Parathyroid adenoma (tissue), 2 donors: ENCODE results near the gene DNAH2.

Source experiments
- H2AFZ ChIP-seq: fragments of 300-600 bp; sonication (generic); one replicate; pipeline ENCODE4 v1.7.0; 2017; ENCODE audit warnings: antibody characterized with exemption, mild to moderate bottlenecking
- H3K27ac ChIP-seq: fragments of 300-600 bp; sonication (generic); one replicate; pipeline ENCODE4 v1.7.0; 2017
- H3K27me3 ChIP-seq: fragments of 300-600 bp; sonication (generic); one replicate; pipeline ENCODE4 v1.7.0; 2017; ENCODE audit warnings: low read length; ENCODE audit not compliant: control insufficient read depth, insufficient read depth
- H3K36me3 ChIP-seq: fragments of 300-600 bp; sonication (generic); one replicate; pipeline ENCODE4 v1.7.0; 2017; ENCODE audit warnings: low read length; ENCODE audit not compliant: control insufficient read depth, insufficient read depth
- H3K4me1 ChIP-seq: fragments of 300-600 bp; sonication (generic); one replicate; pipeline ENCODE4 v1.7.0; 2017; ENCODE audit warnings: control low read depth
- H3K4me2 ChIP-seq: fragments of 300-600 bp; sonication (generic); one replicate; pipeline ENCODE4 v1.7.0; 2017; ENCODE audit warnings: low read length
- H3K4me3 ChIP-seq: fragments of 300-600 bp; sonication (generic); one replicate; pipeline ENCODE4 v1.7.0; 2017; ENCODE audit warnings: low read depth, low read length
- H3K79me2 ChIP-seq: fragments of 300-600 bp; sonication (generic); one replicate; pipeline ENCODE4 v1.7.0; 2017; ENCODE audit warnings: control low read depth
- H3K9ac ChIP-seq: fragments of 300-600 bp; sonication (generic); one replicate; pipeline ENCODE4 v1.7.0; 2017; ENCODE audit warnings: mild to moderate bottlenecking
- H3K9me3 ChIP-seq: fragments of 300-600 bp; sonication (generic); one replicate; pipeline ENCODE4 v1.7.0; 2017; ENCODE audit warnings: low read length; ENCODE audit not compliant: control insufficient read depth
- TF ChIP-seq, protein P1 (sequence below): fragments of 300-600 bp; sonication (generic); IDR thresholded peaks from one replicate; pipeline ENCODE4 v1.7.0; 2017; ENCODE audit warnings: antibody characterized with exemption, mild to moderate bottlenecking
- donor health status: primary hyperparathyroidism.

Gene DNAH2

DNA sequence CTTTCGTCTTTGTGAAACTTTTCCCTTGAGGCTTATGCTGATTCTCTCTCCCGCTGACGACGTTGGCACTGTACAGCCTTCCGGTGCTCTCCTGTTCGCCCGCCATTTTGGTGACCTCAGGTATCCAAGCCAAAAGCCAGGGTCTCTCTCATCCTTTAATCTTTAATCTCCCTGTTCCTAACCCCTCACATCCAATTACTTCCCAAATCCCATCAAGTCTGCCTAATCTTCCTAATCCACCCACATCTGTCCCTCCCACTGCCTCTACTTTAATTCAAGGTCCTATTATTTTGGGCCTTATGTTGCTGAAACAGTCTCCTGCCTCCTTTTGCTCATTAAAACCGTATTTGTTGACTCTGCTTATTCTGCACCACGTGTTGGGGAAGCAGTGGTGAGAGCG is 22.0 kb upstream of the DNAH2 start:
- TF ChIP-seq, protein P1, sequence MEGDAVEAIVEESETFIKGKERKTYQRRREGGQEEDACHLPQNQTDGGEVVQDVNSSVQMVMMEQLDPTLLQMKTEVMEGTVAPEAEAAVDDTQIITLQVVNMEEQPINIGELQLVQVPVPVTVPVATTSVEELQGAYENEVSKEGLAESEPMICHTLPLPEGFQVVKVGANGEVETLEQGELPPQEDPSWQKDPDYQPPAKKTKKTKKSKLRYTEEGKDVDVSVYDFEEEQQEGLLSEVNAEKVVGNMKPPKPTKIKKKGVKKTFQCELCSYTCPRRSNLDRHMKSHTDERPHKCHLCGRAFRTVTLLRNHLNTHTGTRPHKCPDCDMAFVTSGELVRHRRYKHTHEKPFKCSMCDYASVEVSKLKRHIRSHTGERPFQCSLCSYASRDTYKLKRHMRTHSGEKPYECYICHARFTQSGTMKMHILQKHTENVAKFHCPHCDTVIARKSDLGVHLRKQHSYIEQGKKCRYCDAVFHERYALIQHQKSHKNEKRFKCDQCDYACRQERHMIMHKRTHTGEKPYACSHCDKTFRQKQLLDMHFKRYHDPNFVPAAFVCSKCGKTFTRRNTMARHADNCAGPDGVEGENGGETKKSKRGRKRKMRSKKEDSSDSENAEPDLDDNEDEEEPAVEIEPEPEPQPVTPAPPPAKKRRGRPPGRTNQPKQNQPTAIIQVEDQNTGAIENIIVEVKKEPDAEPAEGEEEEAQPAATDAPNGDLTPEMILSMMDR = no peak
- Histone ChIP-seq H3K4me3 (no peak overlapping the region), H3K27me3 (no peaks in the 10 kb centered on the region), H3K9ac (no peak overlapping the region), H3K9me3 (no peaks in the 10 kb centered on the region), H3K4me1 (no peaks in the 10 kb centered on the region), H2AFZ (no peak overlapping the region), H3K27ac (no peak overlapping the region), H3K36me3 (no peaks in the 10 kb centered on the region), H3K79me2 (no peaks in the 10 kb centered on the region), H3K4me2 (no peak overlapping the region)

DNA sequence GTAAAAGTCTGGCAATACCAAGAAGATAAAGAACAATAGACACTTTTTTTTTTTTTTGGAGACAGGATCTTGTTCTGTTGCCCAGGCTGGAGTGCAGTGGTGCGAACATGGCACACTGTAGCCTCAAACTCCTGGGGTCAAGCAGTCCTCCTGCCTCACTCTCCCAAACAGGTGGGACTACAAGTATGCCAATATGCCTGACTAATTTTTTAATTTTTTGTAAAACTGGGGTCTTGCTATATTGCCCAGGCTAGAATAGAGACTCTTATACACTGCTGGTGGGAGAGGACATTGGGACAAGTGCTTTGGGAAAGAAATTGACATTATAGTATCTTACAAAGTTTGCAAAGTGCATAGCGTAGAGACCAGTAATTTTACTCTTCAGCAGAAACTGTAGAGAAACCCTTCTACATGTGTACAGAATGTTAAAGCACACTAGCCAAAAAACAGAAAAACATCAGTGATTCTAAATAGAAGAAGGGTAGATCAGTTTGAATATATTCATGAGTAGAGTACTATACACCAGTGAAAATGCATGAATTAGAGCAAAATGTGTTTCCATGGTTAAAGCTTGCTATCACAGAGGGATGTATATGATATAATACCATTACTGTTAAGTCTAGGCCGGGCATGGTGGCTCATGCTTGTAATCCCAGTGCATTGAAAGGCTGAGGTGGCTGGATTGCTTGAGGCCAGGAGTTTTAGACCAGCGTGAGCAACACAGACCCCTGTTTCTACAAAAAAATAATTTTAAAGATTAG is 19.5 kb upstream of the DNAH2 start:
- no peak overlapping the region for H3K4me2 ChIP-seq
- no peaks in the 10 kb centered on the region for H3K9me3 ChIP-seq
- no peak overlapping the region for H3K27ac ChIP-seq
- no peak overlapping the region for H3K4me3 ChIP-seq
- no peak overlapping the region for H2AFZ ChIP-seq
- no peaks in the 10 kb centered on the region for H3K27me3 ChIP-seq
- no peaks in the 10 kb centered on the region for H3K79me2 ChIP-seq
- no peak overlapping the region for H3K9ac ChIP-seq
- no peaks in the 10 kb centered on the region for H3K36me3 ChIP-seq
- H3K4me1 ChIP-seq = no peaks in the 10 kb centered on the region
- TF ChIP-seq, protein P1 = no peak

DNA sequence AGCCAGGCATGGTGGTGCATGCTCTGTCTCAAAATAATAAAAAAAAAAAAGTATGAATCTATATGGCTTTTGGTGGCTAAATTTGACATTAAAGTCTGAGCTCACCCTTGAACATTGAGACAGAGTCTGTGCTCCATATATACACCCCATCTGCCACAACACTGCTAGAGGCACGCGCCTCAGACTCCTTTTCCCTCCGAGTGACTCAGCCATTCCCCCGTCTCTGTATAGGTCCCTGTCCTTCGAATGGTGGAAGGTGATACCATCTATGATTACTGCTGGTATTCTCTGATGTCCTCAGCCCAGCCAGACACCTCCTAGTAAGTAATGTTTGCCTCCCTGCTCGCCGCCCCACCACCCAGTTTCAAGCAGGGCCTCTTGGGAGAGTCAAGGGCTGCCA is 17.0 kb upstream of the DNAH2 start:
- no peaks in the 10 kb centered on the region for H3K27me3 ChIP-seq
- H3K36me3 ChIP-seq = no peaks in the 10 kb centered on the region
- no peaks in the 10 kb centered on the region for H3K79me2 ChIP-seq
- no peak overlapping the region for H3K27ac ChIP-seq
- no peak overlapping the region for H3K4me2 ChIP-seq
- no peaks in the 10 kb centered on the region for H3K4me1 ChIP-seq
- no peak overlapping the region for H2AFZ ChIP-seq
- H3K9me3 ChIP-seq = no peaks in the 10 kb centered on the region
- H3K4me3 ChIP-seq = no peak overlapping the region
- TF ChIP-seq, protein P1 = no peak
- H3K9ac ChIP-seq = no peak overlapping the region

DNA sequence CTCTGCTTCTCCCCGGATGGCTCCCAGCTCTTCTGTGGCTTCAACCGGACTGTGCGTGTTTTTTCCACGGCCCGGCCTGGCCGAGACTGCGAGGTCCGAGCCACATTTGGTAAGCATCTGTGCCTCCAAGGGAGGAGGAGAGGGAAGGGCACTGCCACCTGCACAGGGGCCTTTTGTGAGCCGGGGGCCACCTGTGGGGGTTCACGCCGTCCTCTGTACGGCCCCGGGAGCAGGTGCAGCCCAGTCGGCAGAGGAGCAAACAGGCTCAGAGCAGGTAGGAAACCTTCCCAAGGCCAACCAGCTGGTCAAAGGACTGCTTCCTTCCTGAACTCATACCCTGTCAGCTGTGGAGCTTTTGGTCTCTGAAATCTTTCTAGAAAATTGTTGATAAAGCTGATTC is 15.9 kb upstream of the DNAH2 start:
- no peak overlapping the region for H3K4me2 ChIP-seq
- H3K36me3 ChIP-seq = no peaks in the 10 kb centered on the region
- H3K9me3 ChIP-seq = no peaks in the 10 kb centered on the region
- no peak overlapping the region for H2AFZ ChIP-seq
- H3K79me2 ChIP-seq = no peaks in the 10 kb centered on the region
- no peak overlapping the region for H3K4me3 ChIP-seq
- TF ChIP-seq, protein P1 = no peak
- H3K9ac ChIP-seq = no peak overlapping the region
- H3K27ac ChIP-seq = no peak overlapping the region
- no peaks in the 10 kb centered on the region for H3K4me1 ChIP-seq
- H3K27me3 ChIP-seq = no peaks in the 10 kb centered on the region

DNA sequence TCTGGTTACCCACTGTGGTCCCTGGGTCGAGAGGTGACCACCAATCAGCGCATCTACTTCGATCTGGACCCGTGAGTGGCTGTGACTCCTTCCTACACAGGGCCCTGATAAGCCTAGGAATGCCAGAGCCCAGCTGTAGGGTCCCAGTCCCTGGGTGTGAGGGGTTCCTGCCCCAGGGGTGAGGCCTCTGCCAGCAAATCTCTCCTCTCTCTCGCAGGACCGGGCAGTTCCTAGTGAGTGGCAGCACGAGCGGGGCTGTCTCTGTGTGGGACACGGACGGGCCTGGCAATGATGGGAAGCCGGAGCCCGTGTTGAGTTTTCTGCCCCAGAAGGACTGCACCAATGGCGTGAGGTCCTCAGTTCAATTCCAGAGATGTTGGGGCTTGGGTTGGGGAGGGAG is 14.8 kb upstream of the DNAH2 start:
- H3K36me3 ChIP-seq = no peaks in the 10 kb centered on the region
- H3K9ac ChIP-seq = no peak overlapping the region
- no peaks in the 10 kb centered on the region for H3K27me3 ChIP-seq
- TF ChIP-seq, protein P1 = no peak
- H3K4me1 ChIP-seq = no peaks in the 10 kb centered on the region
- H3K4me3 ChIP-seq = no peak overlapping the region
- no peak overlapping the region for H2AFZ ChIP-seq
- H3K4me2 ChIP-seq = no peak overlapping the region
- H3K9me3 ChIP-seq = no peaks in the 10 kb centered on the region
- H3K79me2 ChIP-seq = no peaks in the 10 kb centered on the region
- H3K27ac ChIP-seq = no peak overlapping the region
